Colon (tissue), 2 donors: ENCODE results near the gene TAF1A.

Experiments used
- FAIRE-seq: peaks from 2 replicates; lab custom pipeline; 2012; peaks lifted over from hg19 to GRCh38; lab: Jason Lieb, UNC
- donor health status: control.
- donor health status: control.

TAF1A gene

DNA sequence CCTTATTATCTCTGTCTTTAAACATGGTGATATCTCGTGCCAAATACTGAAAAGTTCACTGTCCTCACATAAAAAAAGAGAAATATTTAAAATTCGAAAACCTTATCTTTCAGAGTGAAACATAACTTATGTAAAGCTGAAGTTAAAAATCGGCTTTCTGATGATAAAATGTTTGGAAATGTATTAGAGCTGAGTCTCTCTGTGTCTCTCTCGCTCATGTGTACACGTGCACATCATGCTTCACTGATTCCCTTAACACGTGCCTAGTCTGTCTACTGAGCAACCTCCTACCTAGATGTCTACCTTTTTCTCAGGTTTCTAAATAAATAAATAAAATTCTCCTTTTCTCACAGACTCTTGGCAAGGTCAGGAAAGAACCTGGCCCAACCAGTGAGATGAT is 58.9 kb downstream of the TAF1A start:
- FAIRE-seq: no peak

DNA sequence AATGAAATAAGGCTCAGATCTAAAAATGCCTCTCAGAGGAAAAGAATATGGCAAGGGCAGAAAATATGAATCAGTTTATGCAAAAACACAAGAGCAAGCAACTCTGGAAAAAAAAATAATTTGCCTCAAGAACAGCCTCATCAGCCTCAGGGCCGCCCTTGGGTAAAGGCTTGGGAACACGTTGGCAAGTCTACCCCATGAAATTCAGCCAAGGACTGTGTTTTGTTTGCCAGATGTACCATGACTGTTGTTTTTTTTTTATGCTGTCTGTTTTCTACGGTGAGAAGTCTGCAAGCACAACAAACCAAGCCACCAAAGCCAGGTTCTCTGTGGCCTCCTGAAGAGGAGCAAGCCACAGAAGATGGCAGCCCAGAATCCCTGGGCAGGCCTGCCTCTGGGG is 59.8 kb downstream of the TAF1A start:
- FAIRE-seq: no peak

DNA sequence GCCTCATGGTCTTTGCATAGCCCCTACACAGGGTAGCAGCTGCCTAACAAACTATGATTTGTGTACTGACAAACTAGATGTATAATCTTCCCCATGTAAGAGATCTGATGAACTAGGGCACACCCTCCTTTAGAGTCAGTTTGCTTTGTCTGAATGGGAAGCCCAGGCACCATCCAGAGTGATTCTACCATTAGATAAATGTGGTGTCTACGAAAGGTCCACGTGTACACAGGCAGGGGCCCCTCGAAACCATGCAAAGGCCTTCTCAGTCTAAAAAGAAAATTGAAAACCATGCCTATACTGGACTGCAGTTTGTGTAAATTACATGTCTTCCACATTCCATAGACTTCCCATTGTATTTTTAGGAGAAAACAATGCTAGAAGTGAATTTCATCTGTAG is 60.6 kb downstream of the TAF1A start:
- no peak for FAIRE-seq

DNA sequence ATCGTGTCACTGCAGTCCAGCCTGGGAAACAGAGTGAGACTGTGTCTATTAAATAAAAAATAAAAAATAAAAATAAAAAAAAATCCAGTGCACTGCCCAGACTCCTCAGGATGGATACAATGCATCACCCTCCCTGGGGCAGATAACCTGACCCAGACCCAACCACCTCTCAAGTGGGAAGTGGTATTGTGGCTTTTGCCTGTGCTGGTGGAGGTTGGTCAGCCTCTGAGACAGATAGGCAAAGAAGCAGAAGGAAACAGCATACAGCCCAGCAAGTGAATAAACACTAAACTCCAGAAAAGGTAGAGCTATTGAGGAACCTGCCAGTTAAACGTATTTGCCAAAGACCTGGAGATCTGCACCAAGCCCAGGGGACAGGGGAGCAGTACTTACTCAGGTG is 63.8 kb downstream of the TAF1A start:
- FAIRE-seq: no peak

DNA sequence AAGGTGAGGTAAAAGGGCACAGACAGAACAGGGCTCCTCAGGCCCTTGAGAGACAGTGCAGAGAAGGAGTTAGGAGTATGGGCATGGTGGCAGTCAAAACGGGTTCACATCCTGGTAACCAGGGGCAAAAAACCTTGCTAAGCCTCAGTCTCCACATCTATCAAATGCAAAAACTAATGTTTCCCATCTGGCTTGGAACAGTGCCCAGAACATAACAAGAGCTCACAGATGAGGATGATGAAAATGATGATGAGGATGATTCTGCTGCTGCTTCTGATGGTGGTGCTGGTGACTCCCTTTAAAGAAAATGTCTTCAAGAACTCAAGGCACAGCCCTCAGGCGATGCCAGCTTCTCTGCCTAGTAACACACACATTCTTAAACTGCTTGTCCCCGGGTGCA is 65.9 kb downstream of the TAF1A start:
- FAIRE-seq: no peak

DNA sequence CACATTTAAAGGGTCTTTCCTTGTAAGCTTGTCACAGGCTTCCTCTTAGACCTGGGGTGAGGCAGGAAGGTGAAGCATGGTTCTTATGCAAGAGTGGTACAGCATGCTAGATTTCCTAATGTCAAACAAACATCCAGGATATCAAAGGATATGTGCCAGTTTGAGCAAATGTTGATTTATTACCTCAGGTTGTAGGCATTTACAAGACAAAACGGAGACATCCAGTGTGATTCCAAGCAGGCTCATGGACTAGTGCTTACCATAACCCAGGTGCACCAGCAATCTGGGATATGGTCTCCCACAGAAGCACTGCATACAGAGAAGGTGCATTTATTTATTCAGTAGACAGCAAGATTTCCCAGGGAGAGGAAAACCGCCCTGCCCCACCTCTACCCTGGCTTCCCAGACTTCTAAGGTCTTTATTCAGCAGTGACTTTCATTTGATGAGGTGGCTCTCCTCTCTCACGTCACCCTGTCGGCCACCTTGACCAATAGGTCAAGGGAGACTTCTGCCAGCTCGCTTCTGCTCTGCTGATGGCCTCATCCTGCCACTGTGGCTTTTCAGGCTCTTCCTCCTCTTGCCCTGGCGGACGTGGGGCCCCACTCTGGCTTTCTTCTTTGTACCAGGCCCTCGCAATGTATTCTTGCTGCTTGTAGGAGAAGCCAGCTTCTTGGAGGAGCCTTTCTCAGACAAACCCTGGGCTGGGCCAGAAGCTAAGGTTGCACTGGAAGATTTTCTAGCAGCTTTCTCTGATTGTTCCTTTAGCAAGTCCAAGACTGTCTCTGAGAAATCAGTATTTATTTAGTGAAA is 67.4 kb downstream of the TAF1A start:
- no peak for FAIRE-seq

DNA sequence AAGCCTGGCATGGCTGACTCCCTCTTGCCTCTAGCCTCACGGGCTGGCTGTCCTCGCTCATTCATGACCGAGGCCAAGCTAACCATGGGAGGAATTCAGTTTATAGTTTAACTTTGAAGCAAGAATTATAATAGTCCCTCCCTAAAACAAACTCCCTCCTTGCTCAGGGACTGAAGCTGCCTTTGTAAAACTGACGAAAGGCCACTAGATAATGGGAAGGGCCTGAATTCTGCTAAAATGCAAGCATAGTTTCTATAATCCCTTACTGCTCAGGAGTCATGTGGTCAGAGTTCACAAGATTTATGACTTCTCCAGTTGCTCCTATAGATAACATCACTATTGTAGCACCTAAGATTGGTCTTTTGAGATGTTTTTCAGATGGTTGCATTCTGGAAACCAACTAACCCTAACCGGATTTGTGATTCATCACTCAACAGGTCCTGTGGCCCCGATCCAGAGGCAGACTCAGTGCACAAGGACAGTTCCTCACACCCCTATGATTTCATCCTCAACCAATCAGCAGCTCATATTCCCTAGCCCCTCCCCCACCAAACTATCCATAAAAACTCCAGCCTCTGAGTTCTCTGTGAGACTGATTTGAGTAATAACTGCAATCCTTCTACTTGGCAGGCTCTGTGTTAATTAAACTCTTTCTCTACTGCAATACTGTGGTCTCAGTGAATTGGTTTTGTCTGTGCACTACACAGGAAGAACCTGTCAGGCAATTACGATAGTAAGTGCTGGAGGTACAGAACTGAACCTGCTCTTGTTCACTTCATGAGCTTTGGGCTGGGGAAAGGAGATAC is 68.2 kb downstream of the TAF1A start:
- no peak for FAIRE-seq
